Kidney capillary endothelial cell (primary cell): Measurements from ENCODE around the gene MICAL3.
"Not testable (repeated sequence)": the region's sequence is repeated elsewhere in the genome, so short reads cannot be mapped to it uniquely, and the experiment has no call there.

Experiments
- DNase-seq: peaks from one replicate; pipeline ENCODE4 v3.0.0-alpha.2; 2018; ENCODE audit warnings: low spot score

Gene MICAL3

GRCh38 chr22:17997456-17997855, 26.9 kb downstream of the MICAL3 start:
- DNase-seq = no peak

- not testable (repeated sequence) for DNase-seq
Observed at GRCh38 chr22:17995256-17995655, 29.1 kb downstream of the MICAL3 start.

GRCh38 chr22:17994424-17995108, 29.8 kb downstream of the MICAL3 start:
- no peak for DNase-seq

GRCh38 chr22:17992976-17993375, 31.4 kb downstream of the MICAL3 start:
- DNase-seq = not testable (repeated sequence)

- not testable (repeated sequence) for DNase-seq
Observed at GRCh38 chr22:17991992-17992391, 32.4 kb downstream of the MICAL3 start.

GRCh38 chr22:17990942-17991341, 33.4 kb downstream of the MICAL3 start:
- no peak for DNase-seq

- no peak for DNase-seq
Observed at GRCh38 chr22:17990147-17990546, 34.2 kb downstream of the MICAL3 start.

- no peak for DNase-seq
Observed at GRCh38 chr22:17988800-17989513, 35.4 kb downstream of the MICAL3 start.

- DNase-seq = no peak
Observed at GRCh38 chr22:17985606-17986005, 38.8 kb downstream of the MICAL3 start.

GRCh38 chr22:17985071-17985470, 39.3 kb downstream of the MICAL3 start:
- not testable (repeated sequence) for DNase-seq

GRCh38 chr22:17984114-17984513, 40.2 kb downstream of the MICAL3 start:
- DNase-seq = no peak

GRCh38 chr22:17982572-17983141, 41.7 kb downstream of the MICAL3 start:
- DNase-seq = no peak

- DNase-seq = no peak
Observed at GRCh38 chr22:17981497-17981896, 42.9 kb downstream of the MICAL3 start.

- peak; percentile 21 for DNase-seq
Observed at GRCh38 chr22:17980638-17981051, 43.7 kb downstream of the MICAL3 start.

- no peak for DNase-seq
Observed at GRCh38 chr22:17980015-17980590, 44.3 kb downstream of the MICAL3 start.

GRCh38 chr22:17978027-17978426, 46.3 kb downstream of the MICAL3 start:
- DNase-seq = no peak

- DNase-seq = no peak
Observed at GRCh38 chr22:17977371-17977770, 47.0 kb downstream of the MICAL3 start.

- DNase-seq = no peak
Observed at GRCh38 chr22:17976121-17976520, 48.2 kb downstream of the MICAL3 start.

- no peak for DNase-seq
Observed at GRCh38 chr22:17974703-17975372, 49.5 kb downstream of the MICAL3 start.

- DNase-seq = no peak
Observed at GRCh38 chr22:17974087-17974486, 50.3 kb downstream of the MICAL3 start.

- no peak for DNase-seq
Observed at GRCh38 chr22:17973217-17973616, 51.1 kb downstream of the MICAL3 start.
